ENCODE results near the gene TH.
A peak's percentile ranks its signal among the peaks of the same experiment; 100 is the strongest.
"Not testable (repeated sequence)": the region's sequence is repeated elsewhere in the genome, so short reads cannot be mapped to it uniquely, and the experiment has no call there.

The TH gene

DNA sequence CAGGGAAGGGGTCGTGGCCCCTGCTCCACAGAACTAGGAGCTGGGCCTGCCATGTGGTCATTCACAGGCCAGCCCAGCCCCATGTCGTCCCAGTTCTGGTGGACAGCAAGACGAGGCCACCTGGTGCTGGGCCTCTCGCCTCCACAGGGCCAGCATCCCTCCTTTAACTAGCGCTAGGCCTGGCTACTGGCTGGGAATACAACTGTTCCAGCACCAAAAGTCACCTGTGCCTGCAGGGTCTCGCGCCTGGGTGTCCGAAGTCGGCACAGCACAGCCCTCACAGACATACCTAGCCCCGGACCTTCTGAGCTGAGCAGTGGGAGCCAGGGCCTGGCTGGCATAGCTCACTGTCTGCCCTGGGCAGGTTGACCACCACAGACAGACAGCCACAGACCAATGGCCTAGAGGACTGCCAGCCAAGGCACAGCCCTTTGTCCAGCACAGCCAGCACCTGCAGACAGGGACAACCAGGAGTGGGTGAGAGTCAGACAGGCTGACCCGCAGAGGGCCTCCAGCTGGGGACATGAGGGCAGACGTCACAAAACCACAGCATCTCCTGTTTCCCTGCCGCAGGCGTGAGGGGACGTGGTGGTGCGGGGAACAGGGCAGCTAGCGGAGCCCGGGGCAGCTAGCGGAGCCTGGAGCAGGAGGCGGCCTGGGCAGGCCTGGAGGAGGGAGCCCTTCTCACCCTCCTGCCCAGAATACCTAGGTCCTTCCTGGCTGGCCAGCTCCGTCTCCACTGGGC is 27.2 kb upstream of the TH start:
- no peaks in the 10 kb centered on the region for H3K9me3 ChIP-seq
- H3K27me3 ChIP-seq = peaks cover 11% of the 10 kb centered on the region
- no peaks in the 10 kb centered on the region for H3K4me1 ChIP-seq (ENCODE audit: control insufficient read depth in 1 of 2, insufficient read depth in 1 of 2, low read depth in 1 of 2, low read length in 1 of 2)
- no peak overlapping the region for H3K27ac ChIP-seq
- TF ChIP-seq, protein P1, sequence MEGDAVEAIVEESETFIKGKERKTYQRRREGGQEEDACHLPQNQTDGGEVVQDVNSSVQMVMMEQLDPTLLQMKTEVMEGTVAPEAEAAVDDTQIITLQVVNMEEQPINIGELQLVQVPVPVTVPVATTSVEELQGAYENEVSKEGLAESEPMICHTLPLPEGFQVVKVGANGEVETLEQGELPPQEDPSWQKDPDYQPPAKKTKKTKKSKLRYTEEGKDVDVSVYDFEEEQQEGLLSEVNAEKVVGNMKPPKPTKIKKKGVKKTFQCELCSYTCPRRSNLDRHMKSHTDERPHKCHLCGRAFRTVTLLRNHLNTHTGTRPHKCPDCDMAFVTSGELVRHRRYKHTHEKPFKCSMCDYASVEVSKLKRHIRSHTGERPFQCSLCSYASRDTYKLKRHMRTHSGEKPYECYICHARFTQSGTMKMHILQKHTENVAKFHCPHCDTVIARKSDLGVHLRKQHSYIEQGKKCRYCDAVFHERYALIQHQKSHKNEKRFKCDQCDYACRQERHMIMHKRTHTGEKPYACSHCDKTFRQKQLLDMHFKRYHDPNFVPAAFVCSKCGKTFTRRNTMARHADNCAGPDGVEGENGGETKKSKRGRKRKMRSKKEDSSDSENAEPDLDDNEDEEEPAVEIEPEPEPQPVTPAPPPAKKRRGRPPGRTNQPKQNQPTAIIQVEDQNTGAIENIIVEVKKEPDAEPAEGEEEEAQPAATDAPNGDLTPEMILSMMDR (IDR thresholded peaks at IDR 0.05) = no peak
- no peaks in the 10 kb centered on the region for H3K36me3 ChIP-seq
- no peak overlapping the region for H3K4me3 ChIP-seq (ENCODE audit: low read depth in 1 of 2, low read length in 1 of 2)

DNA sequence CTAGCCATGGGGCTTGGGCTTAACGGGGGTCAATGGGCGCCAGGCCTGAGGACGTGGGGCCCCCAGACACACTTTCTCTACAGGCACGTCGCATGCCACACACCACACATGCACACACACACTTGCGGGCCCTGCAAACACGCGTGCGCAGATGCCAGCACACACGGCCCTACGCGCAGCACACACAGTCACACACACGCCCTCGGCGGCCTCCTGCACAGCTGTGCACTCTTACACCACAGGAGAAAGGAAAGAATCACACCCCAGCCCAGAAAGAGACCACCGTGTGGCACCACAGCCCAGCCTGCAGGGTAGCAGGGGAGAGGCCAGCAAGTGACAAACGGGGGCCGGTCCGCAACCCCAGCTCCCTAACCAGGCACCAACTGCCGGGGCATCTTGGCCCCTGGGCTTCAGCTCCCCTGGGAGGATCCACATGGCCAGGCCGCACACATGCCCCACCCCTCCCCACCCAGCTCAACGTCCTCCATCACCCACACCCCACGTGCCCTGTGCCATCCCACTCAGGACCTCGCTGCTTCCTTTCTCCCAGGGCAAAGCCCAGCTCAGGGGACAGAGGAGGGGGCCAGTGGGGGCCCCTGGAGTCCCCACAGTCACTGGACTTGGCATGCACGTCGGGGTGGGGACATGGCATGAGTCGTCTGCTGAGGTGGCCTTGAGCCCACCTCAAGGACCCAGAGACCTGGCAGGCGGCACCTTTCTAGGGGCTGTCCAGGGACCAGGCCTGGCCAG is 26.3 kb upstream of the TH start:
- Histone ChIP-seq H3K36me3 (no peaks in the 10 kb centered on the region), H3K4me3 (ENCODE audit: low read depth in 1 of 2, low read length in 1 of 2) (no peak overlapping the region), H3K27me3 (peaks cover 11% of the 10 kb centered on the region), H3K27ac (no peak overlapping the region), H3K9me3 (no peaks in the 10 kb centered on the region), H3K4me1 (ENCODE audit: control insufficient read depth in 1 of 2, insufficient read depth in 1 of 2, low read depth in 1 of 2, low read length in 1 of 2) (no peaks in the 10 kb centered on the region)
- TF ChIP-seq, protein P1 (IDR thresholded peaks at IDR 0.05) = no peak

DNA sequence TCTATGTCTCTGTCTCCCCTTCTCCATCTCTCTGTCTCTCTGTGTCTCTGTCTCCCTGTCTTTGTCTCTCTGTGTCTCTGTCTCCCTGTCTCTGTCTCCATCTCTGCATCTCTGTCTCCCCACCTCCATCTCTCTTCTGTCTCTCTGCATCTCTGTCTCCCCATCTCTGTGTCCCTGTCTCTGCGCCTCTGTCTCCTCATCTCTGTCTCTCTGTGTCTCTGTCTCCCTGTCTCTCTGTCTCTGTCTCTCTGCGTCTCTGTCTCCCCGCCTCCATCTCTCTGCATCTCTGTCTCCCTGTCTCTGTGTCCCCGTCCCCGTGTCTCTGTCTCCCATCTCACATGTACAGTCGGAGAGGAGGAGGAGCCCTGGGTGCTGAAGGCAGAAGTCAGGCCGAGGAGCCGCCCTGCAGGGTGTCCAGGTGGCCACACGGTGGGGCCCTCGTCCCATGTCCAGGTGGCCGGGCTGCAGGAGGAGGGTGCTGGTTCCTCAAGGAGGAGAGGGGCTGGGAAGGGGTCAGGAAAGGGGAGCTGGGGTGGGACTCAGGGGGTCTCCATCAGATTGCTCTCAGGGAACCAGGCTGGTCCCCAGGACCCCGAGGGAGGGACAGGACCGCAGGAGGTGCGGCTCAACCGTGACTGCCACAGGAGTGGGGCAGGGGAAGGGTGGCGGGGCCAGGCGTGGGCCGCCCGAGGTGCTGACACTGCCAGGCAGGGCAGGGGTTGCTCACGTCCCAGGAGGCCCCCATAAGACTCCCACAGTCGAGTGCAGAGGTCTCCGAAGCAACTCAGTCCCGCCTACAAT is 25.6 kb upstream of the TH start:
- no peaks in the 10 kb centered on the region for H3K9me3 ChIP-seq
- TF ChIP-seq, protein P1 (IDR thresholded peaks at IDR 0.05) = peak; percentile 90
- H3K36me3 ChIP-seq = no peaks in the 10 kb centered on the region
- H3K4me3 ChIP-seq (ENCODE audit: low read depth in 1 of 2, low read length in 1 of 2) = no peak overlapping the region
- peaks cover 5% of the 10 kb centered on the region for H3K27me3 ChIP-seq
- no peaks in the 10 kb centered on the region for H3K4me1 ChIP-seq (ENCODE audit: control insufficient read depth in 1 of 2, insufficient read depth in 1 of 2, low read depth in 1 of 2, low read length in 1 of 2)
- no peak overlapping the region for H3K27ac ChIP-seq

DNA sequence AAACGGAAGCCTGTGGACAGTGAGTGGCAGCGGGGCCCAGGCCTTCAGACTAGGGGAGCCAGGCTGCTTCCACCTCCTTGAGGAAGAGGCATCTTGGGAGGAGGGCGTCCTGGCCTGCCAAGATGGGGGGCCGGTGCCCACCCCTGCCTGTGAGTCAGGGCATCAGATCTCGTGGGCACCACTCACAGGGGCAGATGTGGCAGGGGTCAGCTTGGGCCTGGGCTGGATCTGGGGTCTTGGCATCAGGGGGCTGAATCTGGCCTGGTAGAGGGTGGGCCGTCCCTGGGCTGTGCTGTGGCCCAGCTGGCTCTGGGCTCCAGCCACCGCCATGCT is 24.1 kb upstream of the TH start:
- peaks cover 13% of the 10 kb centered on the region for H3K27me3 ChIP-seq
- no peaks in the 10 kb centered on the region for H3K9me3 ChIP-seq
- H3K27ac ChIP-seq = no peak overlapping the region
- TF ChIP-seq, protein P1 (IDR thresholded peaks at IDR 0.05) = no peak
- H3K36me3 ChIP-seq = no peaks in the 10 kb centered on the region
- peaks cover 5 to 10% of the 10 kb centered on the region in 2 experiments for H3K4me1 ChIP-seq (ENCODE audit: control insufficient read depth in 1 of 2, insufficient read depth in 1 of 2, low read depth in 1 of 2, low read length in 1 of 2)
- no peak overlapping the region for H3K4me3 ChIP-seq (ENCODE audit: low read depth in 1 of 2, low read length in 1 of 2)

DNA sequence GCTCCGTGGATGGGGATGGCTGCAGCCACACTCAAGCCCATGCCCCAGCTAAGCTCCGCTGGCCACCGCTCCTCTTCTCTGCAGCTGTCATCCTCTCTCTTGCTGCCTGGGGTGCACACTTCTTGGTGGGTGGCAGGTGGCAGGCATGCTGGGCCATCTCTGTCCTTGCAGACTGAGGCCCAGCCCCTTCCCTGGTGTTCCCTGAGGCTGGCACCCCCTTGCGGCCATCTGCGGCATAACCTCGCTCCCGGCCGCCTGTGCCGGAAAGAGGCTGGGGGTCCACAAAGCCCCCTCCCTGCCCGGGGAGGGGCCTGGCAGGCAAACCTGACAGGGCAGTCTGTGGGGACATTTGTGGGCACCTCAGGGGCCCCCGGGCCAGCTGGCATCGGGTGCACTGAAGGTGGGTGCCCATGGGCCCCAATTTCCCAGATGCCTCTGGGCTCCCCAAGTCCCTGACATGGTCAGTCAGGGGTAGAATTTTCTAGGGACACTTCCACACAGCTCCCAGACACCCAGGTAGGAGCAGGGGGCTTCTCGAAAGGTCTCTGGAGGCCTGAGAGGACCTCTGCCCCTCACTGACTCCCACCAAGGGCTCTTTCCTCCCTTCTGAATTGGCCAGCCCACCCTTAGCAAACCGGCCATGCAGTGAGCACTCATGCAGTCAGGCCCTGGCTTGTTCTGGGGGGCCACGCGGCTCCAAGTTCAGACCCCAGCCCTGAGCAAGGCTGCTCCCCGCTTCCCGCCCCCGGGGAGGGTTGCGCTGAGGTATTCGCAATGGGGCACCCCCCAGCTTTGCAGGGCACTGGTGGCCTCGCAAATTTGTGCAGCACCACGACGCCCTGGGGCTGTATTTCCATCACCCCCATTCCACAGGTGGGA is 23.5 kb upstream of the TH start:
- H3K9me3 ChIP-seq = no peaks in the 10 kb centered on the region
- TF ChIP-seq, protein P1 (IDR thresholded peaks at IDR 0.05) = peak; percentile 82
- H3K27me3 ChIP-seq = peaks cover 19% of the 10 kb centered on the region
- H3K27ac ChIP-seq = no peak overlapping the region
- no peaks in the 10 kb centered on the region for H3K36me3 ChIP-seq
- H3K4me1 ChIP-seq (ENCODE audit: control insufficient read depth in 1 of 2, insufficient read depth in 1 of 2, low read depth in 1 of 2, low read length in 1 of 2) = peaks cover 5 to 10% of the 10 kb centered on the region in 2 experiments
- no peak overlapping the region for H3K4me3 ChIP-seq (ENCODE audit: low read depth in 1 of 2, low read length in 1 of 2)

DNA sequence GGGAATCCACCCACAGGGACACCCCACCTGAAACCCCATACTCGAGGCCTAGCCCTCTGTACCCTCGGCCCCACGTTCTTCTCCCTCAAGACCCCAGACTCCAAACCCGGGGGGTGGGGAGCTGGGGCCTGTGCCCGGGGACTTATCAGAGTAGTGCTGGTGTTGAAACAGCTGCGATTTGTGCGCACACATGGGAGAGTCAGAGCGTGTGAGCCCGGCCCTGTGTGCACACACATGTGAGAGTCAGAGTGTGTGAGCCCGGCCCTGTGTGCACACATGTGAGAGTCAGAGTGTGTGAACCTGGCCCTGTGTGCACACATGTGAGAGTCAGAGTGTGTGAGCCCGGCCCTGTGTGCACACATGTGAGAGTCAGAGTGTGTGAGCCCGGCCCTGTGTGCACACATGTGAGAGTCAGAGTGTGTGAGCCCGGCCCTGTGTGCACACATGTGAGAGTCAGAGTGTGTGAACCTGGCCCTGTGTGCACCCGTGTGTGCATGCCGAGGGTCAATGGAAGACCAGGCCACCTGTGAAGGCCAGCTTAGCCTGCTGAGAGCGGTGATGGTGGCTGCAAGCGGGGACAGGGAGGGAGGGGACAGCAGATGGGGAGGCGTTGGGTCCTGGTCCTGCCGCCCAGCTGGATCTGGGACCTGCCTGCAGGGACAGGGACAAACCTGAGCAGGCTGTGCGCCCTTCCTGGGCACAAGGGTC is 22.4 kb upstream of the TH start:
- not testable (repeated sequence) for H3K9me3 ChIP-seq; H3K4me3 ChIP-seq (ENCODE audit: low read depth in 1 of 2, low read length in 1 of 2); H3K36me3 ChIP-seq; H3K27ac ChIP-seq
- H3K27me3 ChIP-seq = peaks cover 22% of the 10 kb centered on the region
- peaks cover 5 to 10% of the 10 kb centered on the region in 2 experiments for H3K4me1 ChIP-seq (ENCODE audit: control insufficient read depth in 1 of 2, insufficient read depth in 1 of 2, low read depth in 1 of 2, low read length in 1 of 2)
